AG09319 (cell line): ENCODE measurements around the gene ATG10.

Experiments
- DNase-seq: peaks from one replicate; pipeline ENCODE4 v3.0.0-alpha.2; 2010; ENCODE audit warnings: low read depth; ENCODE audit errors: extremely low read depth
- CTCF ChIP-seq: IDR thresholded peaks from 2 replicates; pipeline ENCODE4 v1.5.1; 2011; ENCODE audit warnings: low read depth, mild to moderate bottlenecking, inconsistent platforms, low read length, moderate library complexity

The ATG10 gene

DNA sequence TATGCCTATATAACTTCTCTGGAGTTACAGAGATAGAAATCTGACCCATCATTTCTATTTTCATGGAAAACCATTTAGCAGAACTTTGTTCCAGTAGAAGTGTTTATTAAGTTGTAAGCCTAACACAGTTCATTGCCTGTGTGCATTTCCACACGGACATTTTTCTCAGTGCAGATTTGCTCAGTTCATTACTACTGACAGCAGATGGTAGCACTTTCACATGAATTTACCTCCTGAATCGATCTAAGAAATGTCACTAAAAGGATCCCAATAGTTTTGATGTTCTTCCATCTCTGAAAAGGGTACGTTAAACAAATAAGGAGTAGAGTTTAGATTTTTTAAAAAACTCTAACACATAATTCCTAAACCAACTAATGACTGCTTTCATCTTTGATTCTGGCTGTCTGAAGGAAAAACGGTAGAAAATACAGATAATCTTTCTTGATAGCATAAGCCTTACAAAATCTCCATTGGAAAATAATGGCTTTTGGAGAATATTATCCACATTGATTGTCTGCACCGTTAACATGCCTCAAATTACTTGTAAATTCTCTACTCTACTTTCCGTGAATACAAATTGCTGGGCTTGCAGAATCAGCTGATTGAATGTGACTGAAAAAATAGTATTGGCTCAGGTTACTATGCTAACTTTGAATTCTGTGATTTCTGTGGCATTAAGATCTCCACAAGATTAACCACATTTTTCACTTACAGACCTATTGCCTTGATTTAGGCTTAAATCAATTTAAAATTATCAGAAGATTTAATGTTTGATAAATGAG is 273.2 kb downstream of the ATG10 start:
- no peak for DNase-seq
- no peak; the same call in 1 of the 2 replicates for TF ChIP-seq CTCF

- DNase-seq: no peak
- TF ChIP-seq CTCF: no peak
Measured at GRCh38 chr5:82246960-82247574, 275.2 kb downstream of the ATG10 start.

DNA sequence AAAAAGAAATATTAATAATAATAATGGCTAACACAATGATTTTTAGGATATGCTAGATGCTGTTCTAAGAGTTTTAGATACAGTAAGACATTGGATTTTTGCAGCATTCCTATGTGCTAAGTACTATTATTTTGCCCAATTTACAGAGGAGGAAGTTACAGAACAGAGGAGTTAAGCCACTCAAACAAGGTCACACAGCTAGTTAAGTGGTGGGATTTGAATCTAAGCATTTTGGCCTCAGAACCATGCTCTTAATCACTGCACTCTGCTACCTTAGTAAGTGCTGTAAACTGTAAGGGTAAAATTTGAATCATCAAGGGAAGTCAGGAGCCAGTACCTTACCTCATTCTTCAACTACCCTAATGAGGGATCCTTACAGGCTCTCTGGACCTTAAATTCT is 280.9 kb downstream of the ATG10 start:
- DNase-seq: no peak
- no peak for TF ChIP-seq CTCF

DNA sequence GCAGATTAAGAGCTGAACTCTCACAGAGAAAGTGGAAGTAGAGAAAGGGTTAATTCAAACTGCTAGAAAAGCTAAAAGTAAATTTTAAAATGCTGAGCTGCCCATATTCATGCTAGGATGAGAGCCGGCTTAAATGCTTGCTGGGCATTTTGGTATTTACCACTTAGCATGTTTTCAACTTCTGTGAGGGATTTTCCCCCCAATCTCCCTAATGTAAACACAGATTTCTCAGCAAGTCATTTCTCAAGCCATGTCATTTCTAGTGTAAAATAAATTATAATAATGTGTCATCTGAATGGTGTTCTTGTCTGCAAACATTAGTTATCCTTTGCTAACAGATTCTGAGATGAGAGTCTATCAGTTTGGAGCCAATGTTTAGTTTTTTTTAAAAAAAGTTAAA is 284.0 kb downstream of the ATG10 start:
- TF ChIP-seq CTCF: no peak
- DNase-seq: no peak

DNA sequence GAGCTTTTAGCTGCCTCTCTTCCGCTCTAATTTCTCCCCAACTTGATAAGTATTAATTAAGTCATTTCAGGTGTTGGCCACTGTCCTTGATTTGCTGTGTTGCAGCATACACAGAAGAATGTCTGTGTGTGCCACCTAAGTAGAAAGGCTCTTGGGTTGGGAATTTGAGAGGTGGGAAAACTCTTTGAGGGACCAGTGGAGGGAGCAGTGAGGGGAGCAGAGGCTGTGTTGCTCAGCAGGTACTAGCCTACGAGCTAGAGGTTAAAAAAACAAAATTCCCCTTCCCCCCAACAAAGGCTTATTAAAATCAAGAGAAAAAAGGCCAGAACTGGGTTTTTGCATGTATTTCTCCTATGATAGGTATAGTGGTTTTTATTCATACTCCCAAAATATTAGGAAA is 285.4 kb downstream of the ATG10 start:
- DNase-seq: no peak
- no peak for TF ChIP-seq CTCF

GRCh38 chr5:82257729-82258128 is 285.9 kb downstream of the ATG10 start:
- no peak for DNase-seq
- TF ChIP-seq CTCF: no peak

DNA sequence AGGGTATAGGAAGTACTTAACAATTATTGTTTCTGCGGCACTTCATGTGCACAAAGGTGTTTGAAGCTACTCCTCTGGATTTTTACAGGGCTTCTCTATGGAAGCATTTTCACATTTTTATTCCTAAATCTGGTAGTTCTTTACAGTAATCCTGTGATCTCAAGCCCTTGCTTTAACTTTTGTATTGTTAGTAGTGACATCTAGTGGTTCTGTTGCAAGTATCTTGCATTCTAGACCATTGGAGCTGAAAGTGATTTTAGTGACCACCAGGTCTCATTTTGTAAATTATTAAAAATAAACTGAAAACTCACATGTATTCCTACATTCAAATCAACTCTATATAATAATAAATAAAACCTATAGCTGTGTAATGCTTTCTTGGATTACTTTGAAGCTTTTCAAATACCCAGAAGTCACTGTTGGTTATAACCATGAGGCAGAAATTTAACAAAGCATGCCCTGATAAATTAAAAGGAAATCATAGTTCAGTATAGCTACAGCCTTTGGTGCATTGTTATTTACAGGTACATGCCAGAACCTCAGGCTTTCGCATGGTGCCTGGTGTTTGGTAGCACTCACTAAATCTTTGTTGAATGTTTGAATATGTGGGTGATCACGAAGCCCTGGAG is 287.5 kb downstream of the ATG10 start:
- TF ChIP-seq CTCF: peak; percentile 53
- DNase-seq: no peak
